IMR-90 (cell line): Measurements from ENCODE around the gene ERG. TPM values are rescaled to one million over a fixed set of nuclear protein-coding genes. Genes with fewer than 3 reads are reported as not detected.

Experiments used
- ATAC-seq: fragments of 200-7000 bp; cut with Tn5 transposase; 2 replicates; pipeline ENCODE4 v1.9.1; 2020; ENCODE audit warnings: low read depth, mild to moderate bottlenecking, moderate library complexity
- BruUV-seq: library from RNA; stranded (reverse); fragments of 400-500 nt; replicated peaks from 2 replicates; lab custom pipeline; 2021; lab: Mats Ljungman, UMichigan
- CTCF ChIA-PET: fragments of 300-600 bp; formaldehyde crosslinking; extraction: SDS; loops from one replicate; lab custom pipeline; 2021; ENCODE audit warnings: antibody characterized with exemption; lab: Yijun Ruan, JAX
- POLR2A ChIA-PET: fragments of 300-600 bp; sonication (Branson Sonifier 250); formaldehyde crosslinking; loops from one replicate; lab custom pipeline; 2022; ENCODE audit warnings: antibody characterized with exemption; ENCODE audit not compliant: unreplicated experiment; lab: Charles Lee
- DNase-seq: peaks from one replicate; pipeline ENCODE4 v3.0.0; 2013
- H2AFZ ChIP-seq: replicated peaks from 2 replicates; pipeline ENCODE3; 2013; ENCODE audit warnings: low read length, mild to moderate bottlenecking; ENCODE audit not compliant: poor library complexity
- H2AK5ac ChIP-seq: 2 replicates; pipeline ENCODE4 v1.6.1; 2013; ENCODE audit warnings: low read depth, low read length, inconsistent platforms
- H2AK9ac ChIP-seq: replicated peaks from 2 replicates; pipeline ENCODE3; 2013; ENCODE audit warnings: mild to moderate bottlenecking, low read depth, low read length, moderate library complexity; ENCODE audit not compliant: poor library complexity
- H2BK120ac ChIP-seq: 2 replicates; pipeline ENCODE4 v1.6.1; 2013; ENCODE audit warnings: low read depth, low read length, inconsistent platforms
- H2BK15ac ChIP-seq: 3 replicates; pipeline ENCODE4 v1.6.1; 2013; ENCODE audit warnings: low read depth, low read length, inconsistent platforms
- H2BK20ac ChIP-seq: 2 replicates; pipeline ENCODE4 v1.6.1; 2013; ENCODE audit warnings: low read depth, mild to moderate bottlenecking, inconsistent platforms, low read length, moderate library complexity
- H2BK5ac ChIP-seq: 2 replicates; pipeline ENCODE4 v1.6.1; 2013; ENCODE audit warnings: mild to moderate bottlenecking, low read depth, low read length, inconsistent platforms; ENCODE audit not compliant: poor library complexity, severe bottlenecking
- H3K14ac ChIP-seq: replicated peaks from 2 replicates; pipeline ENCODE4 v1.6.1; 2013; ENCODE audit warnings: low read depth, low read length, inconsistent platforms
- H3K18ac ChIP-seq: 2 replicates; pipeline ENCODE4 v1.6.1; 2013; ENCODE audit warnings: low read depth, low read length, control low read depth
- H3K23ac ChIP-seq: 2 replicates; pipeline ENCODE4 v1.6.1; 2013; ENCODE audit warnings: low read depth, low read length, inconsistent platforms
- H3K27ac ChIP-seq: 2 replicates; pipeline ENCODE4 v1.5.1; 2013; ENCODE audit warnings: mild to moderate bottlenecking, control low read depth, low read length; ENCODE audit not compliant: insufficient read depth
- H3K27me3 ChIP-seq: 2 replicates; pipeline ENCODE4 v1.6.1; 2013; ENCODE audit warnings: low read length; ENCODE audit not compliant: control insufficient read depth, insufficient read depth
- H3K36me3 ChIP-seq: 2 replicates; pipeline ENCODE4 v1.6.1; 2013; ENCODE audit warnings: low read length, mixed read lengths; ENCODE audit not compliant: control insufficient read depth, insufficient read depth
- H3K4ac ChIP-seq: 2 replicates; pipeline ENCODE4 v1.6.1; 2013; ENCODE audit warnings: low read depth, low read length, inconsistent platforms
- H3K4me1 ChIP-seq: 2 replicates; pipeline ENCODE4 v1.6.1; 2013; ENCODE audit warnings: low read length, mixed read lengths; ENCODE audit not compliant: control insufficient read depth, insufficient read depth
- H3K4me2 ChIP-seq: 2 replicates; pipeline ENCODE4 v1.6.1; 2013; ENCODE audit warnings: low read depth, mild to moderate bottlenecking, control low read depth, low read length, moderate library complexity
- H3K4me3 ChIP-seq: 2 replicates; pipeline ENCODE4 v1.5.1; 2013; ENCODE audit warnings: low read depth, mild to moderate bottlenecking, control low read depth, low read length, moderate library complexity; ENCODE audit not compliant: insufficient read depth
- H3K56ac ChIP-seq: 2 replicates; pipeline ENCODE4 v1.6.1; 2013; ENCODE audit warnings: low read length, inconsistent platforms; ENCODE audit not compliant: insufficient read depth; ENCODE audit errors: extremely low read depth
- H3K79me1 ChIP-seq, 2 experiments: 2 replicates each; pipeline ENCODE4 v1.6.1; 2013; ENCODE audit warnings: low read length in 2 of 2, inconsistent platforms in 1 of 2, low read depth in 1 of 2
- H3K9ac ChIP-seq: 2 replicates; pipeline ENCODE4 v1.6.1; 2013; ENCODE audit warnings: low read depth, low read length, control low read depth
- H3K9me1 ChIP-seq: 2 replicates; pipeline ENCODE4 v1.6.1; 2013; ENCODE audit warnings: low read length, inconsistent platforms; ENCODE audit not compliant: insufficient read depth
- H3K9me3 ChIP-seq: 2 replicates; pipeline ENCODE4 v1.6.1; 2013; ENCODE audit warnings: low read length; ENCODE audit not compliant: control insufficient read depth, insufficient read depth
- H4K20me1 ChIP-seq: 2 replicates; pipeline ENCODE4 v1.6.1; 2013; ENCODE audit warnings: low read length, inconsistent platforms; ENCODE audit not compliant: insufficient read depth
- H4K5ac ChIP-seq: 2 replicates; pipeline ENCODE4 v1.6.1; 2013; ENCODE audit warnings: mild to moderate bottlenecking, low read depth, low read length, control low read depth
- H4K8ac ChIP-seq, 2 experiments: 2 replicates each; pipeline ENCODE4 v1.6.1; 2013; ENCODE audit warnings: low read depth in 2 of 2, low read length in 2 of 2, control low read depth in 1 of 2, inconsistent platforms in 1 of 2
- H4K91ac ChIP-seq: 2 replicates; pipeline ENCODE4 v1.6.1; 2013; ENCODE audit warnings: low read depth, low read length, inconsistent platforms; ENCODE audit not compliant: insufficient read depth
- CHD1 ChIP-seq: IDR thresholded peaks from 2 replicates; pipeline ENCODE4 v1.6.1; 2012; ENCODE audit warnings: low read depth, low read length, improper control_type of control experiment
- FOS ChIP-seq: fragments of 150-350 bp; IDR thresholded peaks from 2 replicates; pipeline ENCODE4 v1.6.1; 2016; ENCODE audit warnings: low read depth, low read length
- MAFK ChIP-seq: IDR thresholded peaks from 2 replicates; pipeline ENCODE4 v1.6.1; 2012; ENCODE audit warnings: low read depth, low read length, improper control_type of control experiment
- MAZ ChIP-seq: IDR thresholded peaks from 2 replicates; pipeline ENCODE4 v1.6.1; 2012; ENCODE audit warnings: low read depth, mild to moderate bottlenecking, low read length, improper control_type of control experiment, moderate library complexity, borderline replicate concordance
- MXI1 ChIP-seq: IDR thresholded peaks from 2 replicates; pipeline ENCODE4 v1.6.1; 2012; ENCODE audit warnings: low read depth, mild to moderate bottlenecking, low read length, moderate library complexity, borderline replicate concordance
- NFE2L2 ChIP-seq: fragments of 150-350 bp; IDR thresholded peaks from 2 replicates; pipeline ENCODE4 v1.6.1; 2016; ENCODE audit warnings: low read depth, mild to moderate bottlenecking, low read length
- POLR2A ChIP-seq: IDR thresholded peaks from 2 replicates; pipeline ENCODE4 v1.6.1; 2012; ENCODE audit warnings: mild to moderate bottlenecking, low read depth, low read length
- RAD21 ChIP-seq: IDR thresholded peaks from 2 replicates; pipeline ENCODE4 v1.6.1; 2012; ENCODE audit warnings: low read length, improper control_type of control experiment
- RCOR1 ChIP-seq: IDR thresholded peaks from 2 replicates; pipeline ENCODE4 v1.6.1; 2012; ENCODE audit warnings: mild to moderate bottlenecking, low read length, improper control_type of control experiment; ENCODE audit not compliant: insufficient replicate concordance
- RFX5 ChIP-seq: IDR thresholded peaks from 2 replicates; pipeline ENCODE4 v1.8.0; 2012; ENCODE audit warnings: low read depth, mild to moderate bottlenecking, low read length, moderate library complexity
- SMC3 ChIP-seq: fragments of 150-350 bp; IDR thresholded peaks from 2 replicates; pipeline ENCODE4 v1.6.1; 2016; ENCODE audit warnings: low read depth, mild to moderate bottlenecking, antibody characterized with exemption, low read length, moderate library complexity
- WGBS, 2 experiments: methylation state at CpG; one replicate each; pipeline versions ENCODE4 v1.1.5 to v1.1.7; 2013; ENCODE audit warnings: missing lambda C conversion rate in 2 of 2; ENCODE audit not compliant: insufficient read length in 1 of 2; ENCODE audit errors: extremely low coverage in 2 of 2; 5-methylcytosine and 5-hydroxymethylcytosine counted together
- dilution Hi-C: fragments of 300-500 bp; cut with HindIII; formaldehyde crosslinking; loops from one replicate; pipeline ENCODE4 v1.14.3; 2018; ENCODE audit warnings: low sequenced_read_pairs; ENCODE audit not compliant: unreplicated experiment
- in situ Hi-C: fragments of 300-500 bp; cut with MboI; formaldehyde crosslinking; loops from 3 replicates; pipeline ENCODE4 v1.14.3; 2019; ENCODE audit warnings: low sequenced_read_pairs, inconsistent platforms, mixed read lengths
- intact Hi-C: fragments of 100-400 bp; cut with micrococcal nuclease; formaldehyde crosslinking; loops from 2 replicates; pipeline ENCODE4 v1.10.0; 2022
- polyA plus RNA-seq, 3 experiments: library from polyadenylated mRNA; depleted of rRNA; stranded (reverse); fragments of >200 nt; gene quantifications; 2 replicates each; pipeline ENCODE4 v1.2.3, GENCODE V29; 2012; ENCODE audit warnings: low replicate concordance in 1 of 3
- total RNA-seq: library from RNA; depleted of rRNA; stranded (reverse); fragments of >200 nt; gene quantifications from 2 replicates; pipeline ENCODE4 v1.2.3, GENCODE V29; 2012
- TF ChIP-seq, protein P1 (sequence below): conservative IDR thresholded peaks from 2 replicates; pipeline ENCODE4 v1.5.1; 2012; ENCODE audit warnings: mild to moderate bottlenecking, low read depth, low read length, improper control_type of control experiment
- TF ChIP-seq, protein P2 (sequence below): fragments of 150-350 bp; IDR thresholded peaks from 2 replicates; pipeline ENCODE4 v1.6.1; 2016; ENCODE audit warnings: low read depth, mild to moderate bottlenecking, low read length, moderate library complexity, borderline replicate concordance

ERG gene
- total and polyA plus RNA-seq, 2 of the 4 experiments (the other 2 are of a cell fraction) = not detected

DNA sequence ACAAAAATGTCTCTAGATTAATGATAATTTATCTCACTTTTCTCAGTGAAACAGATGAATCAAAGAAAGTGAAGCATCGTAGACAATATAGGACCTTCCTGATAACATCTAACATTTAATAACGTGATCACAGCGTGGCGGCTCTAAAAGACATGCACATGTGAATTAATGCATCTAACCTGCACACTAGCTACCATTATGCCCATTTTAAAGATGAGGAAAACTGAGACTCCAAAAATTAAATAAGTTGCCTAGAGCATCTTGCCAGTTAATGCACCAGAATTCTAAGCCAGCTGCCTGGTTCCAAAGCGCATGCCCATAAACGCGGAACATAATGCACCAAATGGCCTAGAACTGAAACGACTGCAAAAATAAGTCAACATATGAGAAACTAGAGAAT lies 23.5 kb downstream of the ERG start:
- no peak overlapping the region for H4K91ac ChIP-seq
- intact Hi-C loops = no loop called here
- no peak overlapping the region for H2AFZ ChIP-seq
- DNase-seq (no peak), ATAC-seq (no peak)
- no peak overlapping the region for H3K56ac ChIP-seq
- dilution Hi-C loops = no loop called here
- no peak overlapping the region for H2BK20ac ChIP-seq
- no peaks in the 10 kb centered on the region for H3K79me1 ChIP-seq
- no peak overlapping the region for H2BK120ac ChIP-seq
- no peak overlapping the region for H2BK15ac ChIP-seq
- no peak overlapping the region for H3K4me3 ChIP-seq
- no peak overlapping the region for H3K9ac ChIP-seq
- no peak overlapping the region for H3K18ac ChIP-seq
- WGBS, 2 experiments = no CpG with 5 or more reads among the region's 8 CpGs
- no peak overlapping the region for H3K14ac ChIP-seq
- H3K9me3 ChIP-seq = no peaks in the 10 kb centered on the region
- H3K27ac ChIP-seq = no peak overlapping the region
- BruUV-seq = no TSS peak
- TF ChIP-seq MXI1 = no peak
- TF ChIP-seq POLR2A = no peak
- TF ChIP-seq, protein P1, sequence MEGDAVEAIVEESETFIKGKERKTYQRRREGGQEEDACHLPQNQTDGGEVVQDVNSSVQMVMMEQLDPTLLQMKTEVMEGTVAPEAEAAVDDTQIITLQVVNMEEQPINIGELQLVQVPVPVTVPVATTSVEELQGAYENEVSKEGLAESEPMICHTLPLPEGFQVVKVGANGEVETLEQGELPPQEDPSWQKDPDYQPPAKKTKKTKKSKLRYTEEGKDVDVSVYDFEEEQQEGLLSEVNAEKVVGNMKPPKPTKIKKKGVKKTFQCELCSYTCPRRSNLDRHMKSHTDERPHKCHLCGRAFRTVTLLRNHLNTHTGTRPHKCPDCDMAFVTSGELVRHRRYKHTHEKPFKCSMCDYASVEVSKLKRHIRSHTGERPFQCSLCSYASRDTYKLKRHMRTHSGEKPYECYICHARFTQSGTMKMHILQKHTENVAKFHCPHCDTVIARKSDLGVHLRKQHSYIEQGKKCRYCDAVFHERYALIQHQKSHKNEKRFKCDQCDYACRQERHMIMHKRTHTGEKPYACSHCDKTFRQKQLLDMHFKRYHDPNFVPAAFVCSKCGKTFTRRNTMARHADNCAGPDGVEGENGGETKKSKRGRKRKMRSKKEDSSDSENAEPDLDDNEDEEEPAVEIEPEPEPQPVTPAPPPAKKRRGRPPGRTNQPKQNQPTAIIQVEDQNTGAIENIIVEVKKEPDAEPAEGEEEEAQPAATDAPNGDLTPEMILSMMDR = no peak
- no peak for TF ChIP-seq RFX5
- TF ChIP-seq SMC3 = no peak
- TF ChIP-seq, protein P2, sequence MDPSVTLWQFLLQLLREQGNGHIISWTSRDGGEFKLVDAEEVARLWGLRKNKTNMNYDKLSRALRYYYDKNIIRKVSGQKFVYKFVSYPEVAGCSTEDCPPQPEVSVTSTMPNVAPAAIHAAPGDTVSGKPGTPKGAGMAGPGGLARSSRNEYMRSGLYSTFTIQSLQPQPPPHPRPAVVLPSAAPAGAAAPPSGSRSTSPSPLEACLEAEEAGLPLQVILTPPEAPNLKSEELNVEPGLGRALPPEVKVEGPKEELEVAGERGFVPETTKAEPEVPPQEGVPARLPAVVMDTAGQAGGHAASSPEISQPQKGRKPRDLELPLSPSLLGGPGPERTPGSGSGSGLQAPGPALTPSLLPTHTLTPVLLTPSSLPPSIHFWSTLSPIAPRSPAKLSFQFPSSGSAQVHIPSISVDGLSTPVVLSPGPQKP = no peak
- no peak for TF ChIP-seq CHD1
- TF ChIP-seq NFE2L2 = no peak
- TF ChIP-seq RCOR1 = no peak
- no peak for TF ChIP-seq RAD21
- no peak for TF ChIP-seq MAZ
- TF ChIP-seq MAFK = no peak
- TF ChIP-seq FOS = no peak
- H2BK5ac ChIP-seq = no peak overlapping the region
- H4K20me1 ChIP-seq = no peaks in the 10 kb centered on the region
- no peak overlapping the region for H3K4me2 ChIP-seq
- CTCF ChIA-PET = no interaction called here
- H2AK5ac ChIP-seq = no peak overlapping the region
- H3K23ac ChIP-seq = no peak overlapping the region
- no peak overlapping the region for H2AK9ac ChIP-seq
- peaks cover 25% of the 10 kb centered on the region for H3K27me3 ChIP-seq
- H3K4me1 ChIP-seq = no peaks in the 10 kb centered on the region
- in situ Hi-C loops = no loop called here
- no peaks in the 10 kb centered on the region for H3K9me1 ChIP-seq
- H3K4ac ChIP-seq = no peak overlapping the region
- no peak overlapping the region for H4K5ac ChIP-seq
- no peaks in the 10 kb centered on the region for H3K36me3 ChIP-seq
- H4K8ac ChIP-seq = no peak overlapping the region
- POLR2A ChIA-PET = interaction anchor here (0.6 kb wide), 1 partner anchor 264 kb away, joined by 3 read pairs; no protein-coding TSS in a partner anchor
